Gastroesophageal sphincter (tissue), 4 donors: Measurements from ENCODE around the gene CPEB2. TPM values are rescaled to one million over a fixed set of nuclear protein-coding genes. Genes with fewer than 3 reads are reported as not detected.
A peak's percentile ranks its signal among the peaks of the same experiment; 100 is the strongest.

Experiments
- ATAC-seq: fragments of 150-250 bp; one replicate; pipeline ENCODE4 v1.9.1; 2016; ENCODE audit warnings: mild to moderate bottlenecking, moderate library complexity
- H3K27ac ChIP-seq, 4 donors: fragments of 200-600 bp; sonication (generic) in 3 of 4; 1 replicate in 3 of 4; 2 replicates in 1 of 4; pipeline ENCODE4 v1.5.1; 2016 to 2019
- H3K27me3 ChIP-seq: fragments of 200-600 bp; sonication (generic); one replicate; pipeline ENCODE4 v1.5.1; 2019
- H3K36me3 ChIP-seq, 2 donors: fragments of 200-600 bp; sonication (generic); one replicate each; pipeline ENCODE4 v1.5.1; 2019; ENCODE audit warnings: control low read depth in 1 of 2
- H3K4me1 ChIP-seq, 3 donors: fragments of 200-600 bp; sonication (generic); 1 replicate in 2 of 3; 2 replicates in 1 of 3; pipeline ENCODE4 v1.5.1; 2016 to 2019; ENCODE audit warnings: control low read depth in 2 of 3
- H3K4me3 ChIP-seq, 2 donors: fragments of 200-600 bp; sonication (generic); one replicate each; pipeline ENCODE4 v1.5.1; 2019; ENCODE audit warnings: mild to moderate bottlenecking in 1 of 2, moderate library complexity in 1 of 2
- H3K9me3 ChIP-seq, 3 donors: fragments of 200-600 bp; sonication (generic); one replicate each; pipeline ENCODE4 v1.5.1; 2017 to 2019; ENCODE audit warnings: control low read depth in 2 of 3
- EP300 ChIP-seq: sonication (generic); formaldehyde crosslinking; IDR thresholded peaks from one replicate; pipeline ENCODE4 v1.6.1; 2017; ENCODE audit warnings: antibody characterized with exemption, mild to moderate bottlenecking
- POLR2A ChIP-seq, 2 donors: fragments of 450-650 bp; IDR thresholded peaks; one replicate each; pipeline ENCODE4 v1.6.1; 2017; ENCODE audit warnings: antibody characterized with exemption in 2 of 2, mild to moderate bottlenecking in 2 of 2, moderate library complexity in 1 of 2
- POLR2AphosphoS5 ChIP-seq: sonication (generic); formaldehyde crosslinking; IDR thresholded peaks from one replicate; pipeline ENCODE4 v1.6.1; 2017; ENCODE audit warnings: antibody characterized with exemption
- WGBS, 2 donors: methylation state at CpG; one replicate each; pipeline ENCODE4 v1.1.5; 2018; ENCODE audit warnings: low coverage in 1 of 2; 5-methylcytosine and 5-hydroxymethylcytosine counted together
- total RNA-seq, 4 donors: library from RNA; depleted of rRNA; stranded (reverse); fragments of >200 nt; gene quantifications; one replicate each; pipeline ENCODE4 v1.1.0, GENCODE V29; 2016
- TF ChIP-seq, protein P1 (sequence below), 4 experiments: fragments of 200-600 bp in 2 of 4; fragments of 450-650 bp in 2 of 4; sonication (generic) in 1 of 4; IDR thresholded peaks; one replicate each; pipeline ENCODE4 v1.5.1; 2017 to 2019; ENCODE audit warnings: antibody characterized with exemption in 4 of 4, mild to moderate bottlenecking in 2 of 4, moderate library complexity in 2 of 4

The CPEB2 gene
- total RNA-seq, 4 donors from 2014 or later = 21.9 to 34.4 (median 27.4) TPM

GRCh38 chr4:15006416-15007024 lies 4.2 kb downstream of the CPEB2 start:
- Histone ChIP-seq H3K27ac (peak overlapping the region in 2 of 4 donors; percentile 100), H3K9me3 (no peaks in the 10 kb centered on the region), H3K36me3 (no peaks in the 10 kb centered on the region), H3K27me3 (no peaks in the 10 kb centered on the region), H3K4me3 (peak overlapping the region in 1 of 2 donors; percentile 86), H3K4me1 (peaks cover 3 to 58% (median 13%) of the 10 kb centered on the region in 3 donors)
- no peak for TF ChIP-seq POLR2AphosphoS5
- TF ChIP-seq EP300 = no peak
- TF ChIP-seq, protein P1, sequence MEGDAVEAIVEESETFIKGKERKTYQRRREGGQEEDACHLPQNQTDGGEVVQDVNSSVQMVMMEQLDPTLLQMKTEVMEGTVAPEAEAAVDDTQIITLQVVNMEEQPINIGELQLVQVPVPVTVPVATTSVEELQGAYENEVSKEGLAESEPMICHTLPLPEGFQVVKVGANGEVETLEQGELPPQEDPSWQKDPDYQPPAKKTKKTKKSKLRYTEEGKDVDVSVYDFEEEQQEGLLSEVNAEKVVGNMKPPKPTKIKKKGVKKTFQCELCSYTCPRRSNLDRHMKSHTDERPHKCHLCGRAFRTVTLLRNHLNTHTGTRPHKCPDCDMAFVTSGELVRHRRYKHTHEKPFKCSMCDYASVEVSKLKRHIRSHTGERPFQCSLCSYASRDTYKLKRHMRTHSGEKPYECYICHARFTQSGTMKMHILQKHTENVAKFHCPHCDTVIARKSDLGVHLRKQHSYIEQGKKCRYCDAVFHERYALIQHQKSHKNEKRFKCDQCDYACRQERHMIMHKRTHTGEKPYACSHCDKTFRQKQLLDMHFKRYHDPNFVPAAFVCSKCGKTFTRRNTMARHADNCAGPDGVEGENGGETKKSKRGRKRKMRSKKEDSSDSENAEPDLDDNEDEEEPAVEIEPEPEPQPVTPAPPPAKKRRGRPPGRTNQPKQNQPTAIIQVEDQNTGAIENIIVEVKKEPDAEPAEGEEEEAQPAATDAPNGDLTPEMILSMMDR (IDR thresholded peaks at IDR 0.05) = peak in 2 of 4 experiments; percentile 28 to 31
- TF ChIP-seq POLR2A (IDR thresholded peaks at IDR 0.05) = no peak
- ATAC-seq = no peak
- WGBS, 2 donors = 41 to 45% methylated on average over 2 of the region's 2 CpGs

DNA sequence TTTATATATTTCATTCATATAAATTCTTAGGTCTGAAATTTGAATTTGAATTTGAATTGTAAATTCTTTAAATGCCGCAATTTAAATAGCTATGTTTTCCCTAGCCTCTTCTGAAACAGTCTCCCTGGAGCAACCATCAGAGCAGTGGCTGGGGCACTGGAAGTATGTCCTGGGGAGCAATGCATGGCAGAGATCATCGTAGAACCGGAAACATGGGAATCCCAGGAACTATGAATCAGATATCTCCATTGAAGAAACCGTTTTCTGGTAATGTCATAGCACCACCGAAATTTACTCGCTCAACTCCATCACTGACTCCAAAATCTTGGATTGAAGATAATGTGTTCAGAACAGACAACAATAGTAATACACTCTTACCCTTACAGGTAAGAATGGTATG lies 4.9 kb downstream of the CPEB2 start:
- 77 to 78% methylated on average over 5 to 6 of the region's 6 CpGs for WGBS, 2 donors
- H3K27ac ChIP-seq = peak overlapping the region in 2 of 4 donors; percentile 23 to 100

GRCh38 chr4:15010038-15010585 lies 7.8 kb downstream of the CPEB2 start:
- ATAC-seq = no peak
- Histone ChIP-seq H3K27ac (peak overlapping the region in 3 of 4 donors; percentile 16 to 59 (median 42)), H3K9me3 (no peaks in the 10 kb centered on the region), H3K4me1 (peaks cover 13 to 94% (median 15%) of the 10 kb centered on the region in 3 donors), H3K4me3 (no peak overlapping the region), H3K27me3 (no peaks in the 10 kb centered on the region), H3K36me3 (no peaks in the 10 kb centered on the region)
- TF ChIP-seq, protein P1 (IDR thresholded peaks at IDR 0.05) = no peak
- no peak for TF ChIP-seq POLR2AphosphoS5
- no peak for TF ChIP-seq POLR2A (IDR thresholded peaks at IDR 0.05)
- no peak for TF ChIP-seq EP300

More for the DNA sequence above, 4.9 kb downstream of the CPEB2 start:
- ATAC-seq = no peak
- no peaks in the 10 kb centered on the region for H3K36me3 ChIP-seq
- H3K27me3 ChIP-seq = no peaks in the 10 kb centered on the region
- H3K4me1 ChIP-seq = peaks cover 3 to 65% (median 13%) of the 10 kb centered on the region in 3 donors
- peak overlapping the region in 1 of 2 donors; percentile 0 for H3K4me3 ChIP-seq
- TF ChIP-seq, protein P1 (IDR thresholded peaks at IDR 0.05) = no peak
- TF ChIP-seq POLR2AphosphoS5 = no peak
- no peak for TF ChIP-seq EP300
- TF ChIP-seq POLR2A (IDR thresholded peaks at IDR 0.05) = no peak
- H3K9me3 ChIP-seq = no peaks in the 10 kb centered on the region

GRCh38 chr4:15011166-15011565 lies 8.9 kb downstream of the CPEB2 start:
- no peak for TF ChIP-seq POLR2A (IDR thresholded peaks at IDR 0.05)
- no peak for TF ChIP-seq EP300
- TF ChIP-seq, protein P1 (IDR thresholded peaks at IDR 0.05) = no peak
- no peak for TF ChIP-seq POLR2AphosphoS5
- H3K4me3 ChIP-seq = no peak overlapping the region
- no peaks in the 10 kb centered on the region for H3K9me3 ChIP-seq
- peaks cover 13 to 98% (median 16%) of the 10 kb centered on the region in 3 donors for H3K4me1 ChIP-seq
- no peaks in the 10 kb centered on the region for H3K27me3 ChIP-seq
- H3K36me3 ChIP-seq = peaks cover 0 to 10% of the 10 kb centered on the region in 2 donors
- peak overlapping the region in 1 of 4 donors; percentile 39 for H3K27ac ChIP-seq
- WGBS, 2 donors = 90 to 91% methylated on average over 3 to 9 of the region's 9 CpGs
- ATAC-seq = no peak
